GM13976 (cell line): ENCODE results near the gene MRPL24.

ENCODE experiments used
- DNase-seq: peaks from one replicate; pipeline ENCODE4 v3.0.0; 2012; ENCODE audit warnings: low spot score
- in situ Hi-C: fragments of 300-500 bp; cut with MboI; formaldehyde crosslinking; loops from one replicate; pipeline ENCODE4 v1.12.0; 2022; ENCODE audit warnings: low sequenced_read_pairs, mixed read lengths, inconsistent platforms; ENCODE audit not compliant: unreplicated experiment
- TF ChIP-seq, protein P1 (sequence below): IDR thresholded peaks from 2 replicates; pipeline ENCODE4 v1.5.1; 2012; ENCODE audit warnings: borderline replicate concordance, mild to moderate bottlenecking; ENCODE audit not compliant: insufficient read depth; ENCODE audit errors: extremely low read depth, missing control alignments, control extremely low read depth

The MRPL24 gene

DNA sequence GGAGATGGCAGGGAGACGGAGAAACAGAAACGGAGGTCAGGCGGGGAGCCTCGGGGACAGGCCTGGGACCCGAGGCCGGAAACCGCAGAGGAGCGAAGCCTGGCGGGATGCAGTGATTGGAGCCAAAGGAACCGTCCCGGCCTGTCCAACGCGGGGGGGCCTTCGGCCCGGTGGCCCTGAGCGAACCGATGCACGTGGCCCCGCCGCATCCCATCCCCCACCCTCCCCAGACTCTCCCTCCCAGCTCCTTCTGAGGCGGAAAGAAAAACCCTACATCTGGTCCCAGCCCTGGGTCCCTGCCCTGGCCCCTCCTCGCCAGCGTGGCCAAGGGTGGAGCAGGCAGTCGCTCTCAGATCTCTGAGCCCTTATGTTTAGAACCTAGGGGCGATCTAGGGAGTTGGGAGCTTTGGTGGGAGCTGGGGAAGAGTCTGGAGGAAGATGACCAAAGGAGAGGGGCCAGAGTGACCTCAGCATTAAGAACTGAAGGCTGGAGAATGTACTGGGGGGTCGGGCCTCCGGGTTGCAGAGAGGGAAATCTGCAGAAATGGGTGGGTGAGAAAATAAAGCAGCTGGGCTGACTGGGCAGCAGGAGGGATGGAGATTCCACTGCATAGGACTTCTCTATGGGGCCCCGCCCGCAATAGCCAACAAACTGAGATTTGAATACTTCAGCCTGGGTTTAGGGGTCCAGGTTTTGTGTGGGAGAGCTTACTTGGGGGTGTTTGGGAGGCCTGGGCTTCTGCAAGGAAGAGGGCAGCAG, 34.1 kb downstream of the MRPL24 start:
- in situ Hi-C loops: no loop called here
- TF ChIP-seq, protein P1, sequence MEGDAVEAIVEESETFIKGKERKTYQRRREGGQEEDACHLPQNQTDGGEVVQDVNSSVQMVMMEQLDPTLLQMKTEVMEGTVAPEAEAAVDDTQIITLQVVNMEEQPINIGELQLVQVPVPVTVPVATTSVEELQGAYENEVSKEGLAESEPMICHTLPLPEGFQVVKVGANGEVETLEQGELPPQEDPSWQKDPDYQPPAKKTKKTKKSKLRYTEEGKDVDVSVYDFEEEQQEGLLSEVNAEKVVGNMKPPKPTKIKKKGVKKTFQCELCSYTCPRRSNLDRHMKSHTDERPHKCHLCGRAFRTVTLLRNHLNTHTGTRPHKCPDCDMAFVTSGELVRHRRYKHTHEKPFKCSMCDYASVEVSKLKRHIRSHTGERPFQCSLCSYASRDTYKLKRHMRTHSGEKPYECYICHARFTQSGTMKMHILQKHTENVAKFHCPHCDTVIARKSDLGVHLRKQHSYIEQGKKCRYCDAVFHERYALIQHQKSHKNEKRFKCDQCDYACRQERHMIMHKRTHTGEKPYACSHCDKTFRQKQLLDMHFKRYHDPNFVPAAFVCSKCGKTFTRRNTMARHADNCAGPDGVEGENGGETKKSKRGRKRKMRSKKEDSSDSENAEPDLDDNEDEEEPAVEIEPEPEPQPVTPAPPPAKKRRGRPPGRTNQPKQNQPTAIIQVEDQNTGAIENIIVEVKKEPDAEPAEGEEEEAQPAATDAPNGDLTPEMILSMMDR: no peak
- DNase-seq: no peak

DNA sequence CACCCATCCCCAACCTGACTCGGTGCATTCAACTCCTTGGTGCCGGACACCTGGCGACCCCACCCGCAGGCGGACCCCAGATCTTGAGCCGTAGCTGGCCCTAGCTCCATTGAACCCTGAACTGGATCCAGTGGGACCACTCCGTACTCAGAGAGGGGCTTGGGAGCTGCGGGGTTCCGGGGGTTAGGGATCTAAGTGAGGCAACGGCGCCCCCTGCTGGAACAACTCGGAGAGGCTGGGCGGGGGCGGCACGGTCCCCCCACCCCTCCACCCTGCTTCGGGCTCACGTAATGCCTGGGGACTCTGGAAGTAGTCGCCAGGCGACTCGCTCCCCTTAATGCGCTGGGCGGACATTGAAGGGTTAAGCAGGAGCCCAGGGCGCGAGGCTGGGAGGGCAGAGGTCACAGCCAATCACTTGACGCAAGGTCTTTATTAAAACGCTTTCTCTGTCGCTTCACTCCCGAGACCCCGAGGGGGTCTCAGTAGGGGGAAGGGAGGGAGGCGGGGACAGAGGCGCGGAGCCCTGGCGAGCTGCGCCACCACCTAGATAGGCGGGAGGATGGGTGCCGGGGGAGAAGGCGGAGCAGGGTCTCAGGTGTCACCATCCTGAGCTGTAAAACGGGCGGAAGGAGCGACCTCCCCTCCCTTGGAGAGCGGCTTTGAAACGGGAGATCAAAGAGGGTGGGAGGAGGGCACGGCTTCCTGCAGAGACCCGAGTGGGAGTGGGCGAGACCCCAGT, 34.8 kb downstream of the MRPL24 start:
- in situ Hi-C loops: no loop called here
- TF ChIP-seq, protein P1: peak; percentile 57
- DNase-seq: peak; percentile 92

DNA sequence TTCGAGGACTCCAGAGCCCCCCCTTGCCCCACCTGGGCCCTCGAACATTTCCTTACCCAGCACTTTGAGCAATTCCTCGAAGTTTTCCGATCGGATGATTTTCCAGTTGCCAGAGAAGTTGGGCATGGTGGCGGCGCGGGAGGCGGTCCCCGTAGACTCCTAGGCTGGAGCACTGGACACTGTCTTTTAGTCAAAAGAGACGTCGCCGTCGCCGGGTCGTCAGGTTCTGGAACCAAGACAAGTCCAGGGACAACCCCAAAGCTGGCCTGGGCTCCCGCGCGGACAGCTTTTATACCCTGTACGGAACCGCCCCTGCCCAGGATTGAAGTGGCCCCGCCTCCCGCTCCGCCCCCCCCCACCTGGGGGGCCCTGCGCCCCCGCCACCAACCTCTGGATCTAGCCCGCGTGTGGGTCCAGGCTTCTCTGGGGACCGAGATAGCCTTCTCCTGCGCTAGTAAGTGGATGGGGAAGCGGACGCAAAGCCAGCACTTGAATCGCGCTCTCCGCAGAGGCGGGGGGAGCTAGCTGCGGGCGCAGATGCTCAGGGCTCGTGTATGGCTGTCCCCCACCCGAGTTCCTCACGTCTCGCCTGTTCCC, 35.5 kb downstream of the MRPL24 start, which contains the start of gene CRABP2:
Gene CRABP2, minus strand, starts transcription at position 263 of the 597 bp plus-strand sequence. Its CDS starts 137 bp downstream, at position 126.
- no peak for DNase-seq
- in situ Hi-C loops: no loop called here
- TF ChIP-seq, protein P1: no peak

DNA sequence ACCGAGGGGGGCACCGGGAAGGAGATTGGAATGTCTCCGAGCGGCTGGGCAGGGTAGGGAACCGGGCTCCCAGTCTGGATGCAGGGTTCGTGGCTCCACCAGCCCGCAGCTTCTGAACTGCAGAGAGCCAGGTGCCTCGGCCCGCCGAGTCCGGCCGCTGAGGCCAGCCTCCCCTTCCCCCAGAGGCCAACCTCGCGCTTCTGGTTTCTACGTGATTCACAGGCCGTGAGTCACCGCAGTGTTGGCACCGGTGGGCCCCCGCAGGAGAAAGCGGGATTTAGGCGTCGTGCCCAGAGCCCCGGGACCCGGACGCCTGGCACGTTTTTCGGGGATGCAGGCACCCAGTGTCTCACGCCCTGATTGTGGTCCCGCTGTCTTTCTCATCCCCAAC, 36.0 kb downstream of the MRPL24 start:
- peak; percentile 37 for DNase-seq
- in situ Hi-C loops: no loop called here
- TF ChIP-seq, protein P1: no peak

DNA sequence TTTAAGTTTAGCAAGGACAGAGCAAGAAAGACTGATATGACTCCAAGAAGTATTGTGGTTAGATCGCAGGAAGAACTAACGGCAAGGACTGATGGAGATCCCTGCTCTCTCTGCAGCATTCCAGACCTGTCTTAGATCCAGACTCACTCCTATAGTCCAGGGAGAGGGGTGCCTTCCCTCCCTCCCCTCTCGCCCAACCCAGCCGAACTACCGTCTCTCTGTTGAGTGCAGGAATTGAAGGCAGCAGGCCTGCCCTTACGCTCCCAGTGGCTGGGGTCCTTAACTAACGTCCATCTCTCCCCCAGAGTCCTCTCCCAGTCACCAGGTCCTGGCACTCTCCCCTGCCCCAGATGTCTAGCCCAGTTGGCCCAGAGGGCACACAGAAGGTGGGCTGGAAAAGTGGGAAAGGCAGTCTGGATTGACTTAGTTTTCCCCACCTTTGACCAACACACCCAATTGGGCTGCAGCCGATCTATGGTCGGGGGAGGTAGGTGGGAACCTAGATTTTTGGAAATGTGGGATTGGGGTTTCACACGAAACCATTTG, 36.6 kb downstream of the MRPL24 start:
- TF ChIP-seq, protein P1: no peak
- DNase-seq: no peak
- in situ Hi-C loops: no loop called here

DNA sequence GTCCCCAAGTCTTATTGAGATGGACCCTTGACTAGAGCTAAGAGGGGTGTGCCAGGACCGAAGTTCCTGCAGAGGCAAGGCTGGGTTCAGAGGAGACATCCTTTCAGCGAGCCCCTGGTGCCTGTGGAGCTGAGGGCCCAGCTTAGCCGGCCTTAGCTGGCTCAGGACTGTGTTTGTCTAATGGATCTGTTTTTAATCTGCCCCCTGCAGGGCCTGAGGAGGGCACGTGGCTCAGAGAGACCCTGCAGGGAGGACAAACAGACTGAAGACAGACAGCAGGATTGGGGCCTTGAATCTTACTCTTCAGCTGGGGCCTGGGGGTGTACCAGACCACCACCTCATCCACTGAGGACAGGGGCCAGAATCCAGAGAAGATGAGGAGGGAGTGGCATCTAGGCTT, 37.1 kb downstream of the MRPL24 start:
- TF ChIP-seq, protein P1: no peak
- DNase-seq: no peak
- in situ Hi-C loops: no loop called here
